BE2C (cell line): ENCODE data around the gene SIN3B.
A peak's percentile ranks its signal among the peaks of the same experiment; 100 is the strongest.

Experiments used
- DNase-seq: peaks from one replicate; pipeline ENCODE4 v3.0.0-alpha.2; 2020
- H3K27me3 ChIP-seq: fragments of 250-450 bp; sonication (Bioruptor Pico); 2 replicates; pipeline ENCODE4 v1.5.1; 2020; ENCODE audit warnings: mild to moderate bottlenecking
- H3K36me3 ChIP-seq: fragments of 250-450 bp; sonication (Bioruptor Pico); 2 replicates; pipeline ENCODE4 v1.5.1; 2020; ENCODE audit warnings: mild to moderate bottlenecking
- H3K4me1 ChIP-seq: fragments of 250-450 bp; sonication (Bioruptor Pico); 2 replicates; pipeline ENCODE4 v1.5.1; 2020
- H3K4me3 ChIP-seq: 2 replicates; pipeline ENCODE4 v1.5.1; 2011; ENCODE audit warnings: low read depth, low read length
- H3K9me3 ChIP-seq: fragments of 250-450 bp; sonication (Bioruptor Pico); 2 replicates; pipeline ENCODE4 v1.5.1; 2020
- CTCF ChIP-seq: IDR thresholded peaks from 2 replicates; pipeline ENCODE4 v1.5.1; 2012; ENCODE audit warnings: mild to moderate bottlenecking, low read depth, low read length

Gene SIN3B

GRCh38 chr19:16887353-16888265, 58.4 kb downstream of the SIN3B start:
- no peak for TF ChIP-seq CTCF
- H3K4me3 ChIP-seq: no peak overlapping the region
- H3K9me3 ChIP-seq: no peaks in the 10 kb centered on the region
- no peaks in the 10 kb centered on the region for H3K27me3 ChIP-seq
- H3K4me1 ChIP-seq: no peaks in the 10 kb centered on the region
- no peak for DNase-seq
- no peaks in the 10 kb centered on the region for H3K36me3 ChIP-seq

- no peaks in the 10 kb centered on the region for H3K36me3 ChIP-seq
- H3K4me3 ChIP-seq: no peak within 1 kb of the TSS
- H3K27me3 ChIP-seq: no peaks in the 10 kb centered on the region
- H3K4me1 ChIP-seq: peaks cover 5% of the 10 kb centered on the region; the same call in 1 of the 2 replicates
- H3K9me3 ChIP-seq: no peaks in the 10 kb centered on the region
- DNase-seq: peak; percentile 31
- no peak for TF ChIP-seq CTCF
Observed at GRCh38 chr19:16888629-16889365, 59.6 kb downstream of the SIN3B start, which contains the start of gene F2RL3. TSS of gene F2RL3 (plus strand) at chr19:16888999. CDS start at chr19:16889190, 191 bp downstream.

- no peak for TF ChIP-seq CTCF
- H3K4me3 ChIP-seq: no peak overlapping the region
- no peaks in the 10 kb centered on the region for H3K36me3 ChIP-seq
- peaks cover 6% of the 10 kb centered on the region; the same call in 1 of the 2 replicates for H3K4me1 ChIP-seq
- no peaks in the 10 kb centered on the region for H3K9me3 ChIP-seq
- H3K27me3 ChIP-seq: no peaks in the 10 kb centered on the region
- DNase-seq: no peak
Observed at GRCh38 chr19:16889366-16889882, 60.2 kb downstream of the SIN3B start.

- no peak for DNase-seq
- Histone ChIP-seq H3K9me3 (no peaks in the 10 kb centered on the region), H3K4me1 (peaks cover 6% of the 10 kb centered on the region; the same call in 1 of the 2 replicates), H3K4me3 (no peak overlapping the region), H3K36me3 (no peaks in the 10 kb centered on the region), H3K27me3 (no peaks in the 10 kb centered on the region)
- no peak for TF ChIP-seq CTCF
Observed at GRCh38 chr19:16889883-16890460, 60.8 kb downstream of the SIN3B start.

GRCh38 chr19:16890461-16891184, 61.4 kb downstream of the SIN3B start:
- H3K9me3 ChIP-seq: no peaks in the 10 kb centered on the region
- no peak for TF ChIP-seq CTCF
- no peaks in the 10 kb centered on the region for H3K27me3 ChIP-seq
- no peaks in the 10 kb centered on the region for H3K36me3 ChIP-seq
- H3K4me3 ChIP-seq: no peak overlapping the region
- H3K4me1 ChIP-seq: peaks cover 6% of the 10 kb centered on the region; the same call in 1 of the 2 replicates
- no peak for DNase-seq
